ENCODE results near the gene ZBTB11. TPM values are rescaled to one million over a fixed set of nuclear protein-coding genes. Genes with fewer than 3 reads are reported as not detected.

The ZBTB11 gene
- total and polyA plus RNA-seq, 2 experiments from 2014 or later = 7.7 to 22.4 TPM

DNA sequence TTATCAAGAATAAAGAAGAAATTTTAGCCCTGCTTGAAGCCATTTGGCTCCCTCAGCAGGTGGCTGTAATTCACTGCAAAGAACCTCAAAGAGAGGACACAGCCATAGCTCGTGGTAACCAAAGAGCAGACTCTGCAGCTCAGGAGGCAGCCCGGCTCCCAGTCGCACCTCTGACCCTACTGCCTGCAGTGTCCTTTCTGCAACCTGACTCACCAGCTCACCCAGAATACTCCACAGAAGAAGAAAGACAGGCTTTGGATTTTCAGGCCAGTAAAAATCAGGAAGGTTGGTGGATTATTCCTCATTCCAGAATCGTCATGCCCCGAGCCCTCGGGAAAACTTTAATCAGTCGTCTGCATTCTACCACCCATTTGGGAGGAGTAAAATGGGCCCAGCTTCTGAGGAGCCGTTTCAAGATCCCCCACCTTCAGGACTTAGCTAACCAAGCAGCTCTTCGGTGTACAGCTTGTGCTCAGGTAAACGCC, 38.6 kb downstream of the ZBTB11 start:
- Histone ChIP-seq H3K36me3 (ENCODE audit: insufficient read depth) (no peaks in the 10 kb centered on the region), H3K4me3 (no peak overlapping the region), H3K27ac (ENCODE audit: low read depth) (no peak overlapping the region), H2AFZ (peak overlapping the region; percentile 78), H3K9me2 (ENCODE audit: insufficient read depth) (no peaks in the 10 kb centered on the region), H3K4me2 (no peak overlapping the region), H3K79me2 (replicated peaks; ENCODE audit: insufficient read depth) (no peaks in the 10 kb centered on the region), H4K20me1 (replicated peaks; ENCODE audit: insufficient read depth) (no peaks in the 10 kb centered on the region), H3K4me1 (ENCODE audit: insufficient read depth) (peaks cover 6% of the 10 kb centered on the region), H3K27me3 (ENCODE audit: insufficient read depth) (no peaks in the 10 kb centered on the region), H3F3A (replicated peaks; ENCODE audit: low read depth) (no peaks in the 10 kb centered on the region)
- Mint-ChIP-seq H3K27ac (no peak overlapping the region), H3K4me3 (no peak overlapping the region), H3K9me3 (no peaks in the 10 kb centered on the region; the same call in 2 of the 3 replicates), H3K4me1 (peaks cover 17% of the 10 kb centered on the region), H3K36me3 (ENCODE audit: low read depth) (no peaks in the 10 kb centered on the region; the same call in 2 of the 3 replicates), H3K27me3 (ENCODE audit: insufficient read depth, low read depth, poor library complexity) (peaks cover 5% of the 10 kb centered on the region)
- TF ChIP-seq STAT1 (IDR thresholded peaks at IDR 0.05; ENCODE audit: unreplicated experiment) = no peak
- TF ChIP-seq, protein P1, sequence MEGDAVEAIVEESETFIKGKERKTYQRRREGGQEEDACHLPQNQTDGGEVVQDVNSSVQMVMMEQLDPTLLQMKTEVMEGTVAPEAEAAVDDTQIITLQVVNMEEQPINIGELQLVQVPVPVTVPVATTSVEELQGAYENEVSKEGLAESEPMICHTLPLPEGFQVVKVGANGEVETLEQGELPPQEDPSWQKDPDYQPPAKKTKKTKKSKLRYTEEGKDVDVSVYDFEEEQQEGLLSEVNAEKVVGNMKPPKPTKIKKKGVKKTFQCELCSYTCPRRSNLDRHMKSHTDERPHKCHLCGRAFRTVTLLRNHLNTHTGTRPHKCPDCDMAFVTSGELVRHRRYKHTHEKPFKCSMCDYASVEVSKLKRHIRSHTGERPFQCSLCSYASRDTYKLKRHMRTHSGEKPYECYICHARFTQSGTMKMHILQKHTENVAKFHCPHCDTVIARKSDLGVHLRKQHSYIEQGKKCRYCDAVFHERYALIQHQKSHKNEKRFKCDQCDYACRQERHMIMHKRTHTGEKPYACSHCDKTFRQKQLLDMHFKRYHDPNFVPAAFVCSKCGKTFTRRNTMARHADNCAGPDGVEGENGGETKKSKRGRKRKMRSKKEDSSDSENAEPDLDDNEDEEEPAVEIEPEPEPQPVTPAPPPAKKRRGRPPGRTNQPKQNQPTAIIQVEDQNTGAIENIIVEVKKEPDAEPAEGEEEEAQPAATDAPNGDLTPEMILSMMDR (conservative IDR thresholded peaks at IDR 0.05; ENCODE audit: low read depth in 2 of 2) = peak; percentile 26 to 49
- TF ChIP-seq EZH2phosphoT487 (IDR thresholded peaks at IDR 0.05; ENCODE audit: unreplicated experiment) = no peak
- ATAC-seq (peak; percentile 49), DNase-seq (ENCODE audit: low spot score) (peak; percentile 42)

DNA sequence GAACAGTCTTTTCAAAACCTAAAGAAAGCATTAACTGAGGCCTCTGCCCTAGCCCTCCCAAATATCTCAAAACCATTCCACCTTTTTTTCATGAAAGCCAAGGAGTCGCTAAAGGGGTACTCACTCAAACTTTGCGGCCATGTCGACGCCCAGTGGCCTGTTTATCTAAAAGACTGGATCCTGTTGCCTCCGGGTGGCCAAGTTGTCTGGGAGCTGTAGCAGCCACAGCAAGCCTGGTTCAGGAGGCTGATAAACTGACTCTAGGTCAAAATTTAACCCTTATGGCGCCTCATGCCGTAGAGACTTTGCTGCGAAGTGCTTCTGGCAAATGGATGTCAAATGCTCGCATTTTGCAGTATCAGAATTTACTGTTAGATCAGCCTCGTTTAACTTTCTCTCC, 39.5 kb downstream of the ZBTB11 start:
- H3K27me3 ChIP-seq (ENCODE audit: insufficient read depth) = no peaks in the 10 kb centered on the region
- no peak overlapping the region for H3K4me3 ChIP-seq
- no peak for ATAC-seq
- Mint-ChIP-seq H3K4me1 (peaks cover 11% of the 10 kb centered on the region), H3K9me3 (no peaks in the 10 kb centered on the region; the same call in 2 of the 3 replicates), H3K36me3 (ENCODE audit: low read depth) (no peaks in the 10 kb centered on the region; the same call in 2 of the 3 replicates), H3K27me3 (ENCODE audit: insufficient read depth, low read depth, poor library complexity) (peaks cover 3% of the 10 kb centered on the region), H3K27ac (no peak overlapping the region), H3K4me3 (no peak overlapping the region)
- no peaks in the 10 kb centered on the region for H4K20me1 ChIP-seq (replicated peaks; ENCODE audit: insufficient read depth)
- no peaks in the 10 kb centered on the region for H3K9me2 ChIP-seq (ENCODE audit: insufficient read depth)
- no peaks in the 10 kb centered on the region for H3F3A ChIP-seq (replicated peaks; ENCODE audit: low read depth)
- no peaks in the 10 kb centered on the region; the same call in none of the 2 replicates for H3K4me1 ChIP-seq (ENCODE audit: insufficient read depth)
- H2AFZ ChIP-seq = no peak overlapping the region
- no peaks in the 10 kb centered on the region for H3K36me3 ChIP-seq (ENCODE audit: insufficient read depth)
- no peak overlapping the region for H3K27ac ChIP-seq (ENCODE audit: low read depth)
- no peaks in the 10 kb centered on the region for H3K79me2 ChIP-seq (replicated peaks; ENCODE audit: insufficient read depth)
- DNase-seq (ENCODE audit: low spot score) = no peak
- H3K4me2 ChIP-seq = no peak overlapping the region
- TF ChIP-seq CREB1 (CRISPR knock-in tag; IDR thresholded peaks at IDR 0.05; ENCODE audit: low read depth) (no peak), EZH2 (IDR thresholded peaks at IDR 0.05; ENCODE audit: low read depth, unreplicated experiment) (no peak), STAT1 (IDR thresholded peaks at IDR 0.05; ENCODE audit: unreplicated experiment) (no peak), ZNF331 (CRISPR knock-in tag; IDR thresholded peaks at IDR 0.05; ENCODE audit: low read depth) (no peak), EZH2phosphoT487 (IDR thresholded peaks at IDR 0.05; ENCODE audit: unreplicated experiment) (no peak), JUNB (IDR thresholded peaks at IDR 0.05; ENCODE audit: unreplicated experiment) (no peak), POLR2AphosphoS5 (IDR thresholded peaks at IDR 0.05; ENCODE audit: low read depth) (no peak), NANOG (IDR thresholded peaks at IDR 0.05; ENCODE audit: borderline replicate concordance) (no peak)
- TF ChIP-seq, protein P1 (conservative IDR thresholded peaks at IDR 0.05; ENCODE audit: low read depth in 2 of 2) = no peak
- TF ChIP-seq, protein P2, sequence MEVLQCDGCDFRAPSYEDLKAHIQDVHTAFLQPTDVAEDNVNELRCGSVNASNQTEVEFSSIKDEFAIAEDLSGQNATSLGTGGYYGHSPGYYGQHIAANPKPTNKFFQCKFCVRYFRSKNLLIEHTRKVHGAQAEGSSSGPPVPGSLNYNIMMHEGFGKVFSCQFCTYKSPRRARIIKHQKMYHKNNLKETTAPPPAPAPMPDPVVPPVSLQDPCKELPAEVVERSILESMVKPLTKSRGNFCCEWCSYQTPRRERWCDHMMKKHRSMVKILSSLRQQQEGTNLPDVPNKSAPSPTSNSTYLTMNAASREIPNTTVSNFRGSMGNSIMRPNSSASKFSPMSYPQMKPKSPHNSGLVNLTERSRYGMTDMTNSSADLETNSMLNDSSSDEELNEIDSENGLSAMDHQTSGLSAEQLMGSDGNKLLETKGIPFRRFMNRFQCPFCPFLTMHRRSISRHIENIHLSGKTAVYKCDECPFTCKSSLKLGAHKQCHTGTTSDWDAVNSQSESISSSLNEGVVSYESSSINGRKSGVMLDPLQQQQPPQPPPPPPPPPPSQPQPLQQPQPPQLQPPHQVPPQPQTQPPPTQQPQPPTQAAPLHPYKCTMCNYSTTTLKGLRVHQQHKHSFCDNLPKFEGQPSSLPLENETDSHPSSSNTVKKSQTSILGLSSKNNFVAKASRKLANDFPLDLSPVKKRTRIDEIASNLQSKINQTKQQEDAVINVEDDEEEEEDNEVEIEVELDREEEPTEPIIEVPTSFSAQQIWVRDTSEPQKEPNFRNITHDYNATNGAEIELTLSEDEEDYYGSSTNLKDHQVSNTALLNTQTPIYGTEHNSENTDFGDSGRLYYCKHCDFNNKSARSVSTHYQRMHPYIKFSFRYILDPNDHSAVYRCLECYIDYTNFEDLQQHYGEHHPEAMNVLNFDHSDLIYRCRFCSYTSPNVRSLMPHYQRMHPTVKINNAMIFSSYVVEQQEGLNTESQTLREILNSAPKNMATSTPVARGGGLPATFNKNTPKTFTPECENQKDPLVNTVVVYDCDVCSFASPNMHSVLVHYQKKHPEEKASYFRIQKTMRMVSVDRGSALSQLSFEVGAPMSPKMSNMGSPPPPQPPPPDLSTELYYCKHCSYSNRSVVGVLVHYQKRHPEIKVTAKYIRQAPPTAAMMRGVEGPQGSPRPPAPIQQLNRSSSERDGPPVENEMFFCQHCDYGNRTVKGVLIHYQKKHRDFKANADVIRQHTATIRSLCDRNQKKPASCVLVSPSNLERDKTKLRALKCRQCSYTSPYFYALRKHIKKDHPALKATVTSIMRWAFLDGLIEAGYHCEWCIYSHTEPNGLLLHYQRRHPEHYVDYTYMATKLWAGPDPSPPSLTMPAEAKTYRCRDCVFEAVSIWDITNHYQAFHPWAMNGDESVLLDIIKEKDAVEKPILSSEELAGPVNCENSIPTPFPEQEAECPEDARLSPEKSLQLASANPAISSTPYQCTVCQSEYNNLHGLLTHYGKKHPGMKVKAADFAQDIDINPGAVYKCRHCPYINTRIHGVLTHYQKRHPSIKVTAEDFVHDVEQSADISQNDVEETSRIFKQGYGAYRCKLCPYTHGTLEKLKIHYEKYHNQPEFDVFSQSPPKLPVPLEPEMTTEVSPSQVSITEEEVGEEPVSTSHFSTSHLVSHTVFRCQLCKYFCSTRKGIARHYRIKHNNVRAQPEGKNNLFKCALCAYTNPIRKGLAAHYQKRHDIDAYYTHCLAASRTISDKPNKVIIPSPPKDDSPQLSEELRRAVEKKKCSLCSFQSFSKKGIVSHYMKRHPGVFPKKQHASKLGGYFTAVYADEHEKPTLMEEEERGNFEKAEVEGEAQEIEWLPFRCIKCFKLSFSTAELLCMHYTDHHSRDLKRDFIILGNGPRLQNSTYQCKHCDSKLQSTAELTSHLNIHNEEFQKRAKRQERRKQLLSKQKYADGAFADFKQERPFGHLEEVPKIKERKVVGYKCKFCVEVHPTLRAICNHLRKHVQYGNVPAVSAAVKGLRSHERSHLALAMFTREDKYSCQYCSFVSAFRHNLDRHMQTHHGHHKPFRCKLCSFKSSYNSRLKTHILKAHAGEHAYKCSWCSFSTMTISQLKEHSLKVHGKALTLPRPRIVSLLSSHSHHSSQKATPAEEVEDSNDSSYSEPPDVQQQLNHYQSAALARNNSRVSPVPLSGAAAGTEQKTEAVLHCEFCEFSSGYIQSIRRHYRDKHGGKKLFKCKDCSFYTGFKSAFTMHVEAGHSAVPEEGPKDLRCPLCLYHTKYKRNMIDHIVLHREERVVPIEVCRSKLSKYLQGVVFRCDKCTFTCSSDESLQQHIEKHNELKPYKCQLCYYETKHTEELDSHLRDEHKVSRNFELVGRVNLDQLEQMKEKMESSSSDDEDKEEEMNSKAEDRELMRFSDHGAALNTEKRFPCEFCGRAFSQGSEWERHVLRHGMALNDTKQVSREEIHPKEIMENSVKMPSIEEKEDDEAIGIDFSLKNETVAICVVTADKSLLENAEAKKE (CRISPR knock-in tag; IDR thresholded peaks at IDR 0.05) = no peak

All from GM23338 (cell line).